ENCODE data around the gene ZNF879. TPM values are rescaled to one million over a fixed set of nuclear protein-coding genes. Genes with fewer than 3 reads are reported as not detected.
A peak's percentile ranks its signal among the peaks of the same experiment; 100 is the strongest.

The ZNF879 gene
- total and polyA plus RNA-seq, 9 of the 15 experiments (the other 6 are each of a cell fraction or from before 2014, with no cell fraction given), result 0.01 to 0.80 (median 0.33) TPM

GRCh38 chr5:178986326-178986960 is 37.2 kb upstream of the ZNF879 start:
- WGBS (ENCODE audit: insufficient coverage, low coverage, missing lambda C conversion rate), result 24% methylated on average over 25 of the region's 43 CpGs
- H4K20me1 ChIP-seq (replicated peaks; ENCODE audit: control insufficient read depth, insufficient read depth, low read length), result no peaks in the 10 kb centered on the region
- no peaks in the 10 kb centered on the region; a peak in 1 of 5 replicates for H3K4me1 ChIP-seq (replicated peaks in 1 of 2; ENCODE audit: control insufficient read depth in 2 of 2, insufficient read depth in 2 of 2, low read length in 2 of 2)
- no peaks in the 10 kb centered on the region for H3K9me1 ChIP-seq (ENCODE audit: control insufficient read depth, insufficient read depth, low read length)
- 0 out of 6 replicates have a peak, but pooled peaks of 1 of the 3 experiments have one; percentile 7 for TF ChIP-seq CTCF (IDR thresholded peaks at IDR 0.05 in 2 of 3, conservative IDR thresholded peaks at IDR 0.05 in 1 of 3; ENCODE audit: insufficient read depth in 2 of 3, low read depth in 1 of 3, low read length in 3 of 3)
- no peak for TF ChIP-seq ILF3 (IDR thresholded peaks at IDR 0.05; ENCODE audit: borderline replicate concordance)
- TF ChIP-seq POLR3A (IDR thresholded peaks at IDR 0.05; ENCODE audit: borderline replicate concordance, extremely low read depth, insufficient read depth, insufficient read length), result no peak
- ChIA-PET POLR2A (no interaction called here), CTCF (ENCODE audit: low intra/inter-chr PET ratio) (no interaction called here)
- in situ Hi-C loops (cut with MboI), result no loop called here
- no peak overlapping the region for H3K27ac ChIP-seq (ENCODE audit: extremely low read depth, low read depth, low read length)
- ATAC-seq, result no peak
- BruUV-seq (replicated peaks), result no TSS peak
- no peak for FAIRE-seq
- H3K4me3 ChIP-seq, result no peak overlapping the region
- H3K27me3 ChIP-seq (ENCODE audit: control insufficient read depth in 2 of 2, insufficient read depth in 2 of 2, low read length in 2 of 2), result peaks cover 0 to 40% of the 10 kb centered on the region in 2 experiments; a peak in 2 of 5 replicates
- DNase-seq (ENCODE audit: extremely low read depth in 1 of 4, low spot score in 3 of 4), result no peak
- no peaks in the 10 kb centered on the region for H3K79me2 ChIP-seq (ENCODE audit: control insufficient read depth, insufficient read depth, low read length)
- no peak overlapping the region for H3K4me2 ChIP-seq (ENCODE audit: insufficient read depth, low read length)
- no peaks in the 10 kb centered on the region for H3K9me3 ChIP-seq (replicated peaks; ENCODE audit: control insufficient read depth, insufficient read depth, low read depth, low read length)
- no peak overlapping the region for H2AFZ ChIP-seq (ENCODE audit: low read depth, low read length)
- intact Hi-C loops (cut with micrococcal nuclease), result no loop called here
- H3K36me3 ChIP-seq (ENCODE audit: control insufficient read depth, insufficient read depth, low read length), result no peaks in the 10 kb centered on the region
- no peak overlapping the region for H3K9ac ChIP-seq (ENCODE audit: insufficient read depth in 1 of 2, low read depth in 2 of 2, low read length in 2 of 2)

All from K562 (cell line).